GM19467 (cell line): Measurements from ENCODE around the gene HAPLN2.
A peak's percentile ranks its signal among the peaks of the same experiment; 100 is the strongest.
"Not testable (repeated sequence)": the region's sequence is repeated elsewhere in the genome, so short reads cannot be mapped to it uniquely, and the experiment has no call there.

ENCODE experiments used
- ATAC-seq: cut with Tn5 transposase; IDR thresholded peaks from one replicate; pipeline ENCODE4 v1.9.1; 2021; ENCODE audit warnings: mild to moderate bottlenecking, moderate library complexity; ENCODE audit not compliant: unreplicated experiment

HAPLN2 gene

DNA sequence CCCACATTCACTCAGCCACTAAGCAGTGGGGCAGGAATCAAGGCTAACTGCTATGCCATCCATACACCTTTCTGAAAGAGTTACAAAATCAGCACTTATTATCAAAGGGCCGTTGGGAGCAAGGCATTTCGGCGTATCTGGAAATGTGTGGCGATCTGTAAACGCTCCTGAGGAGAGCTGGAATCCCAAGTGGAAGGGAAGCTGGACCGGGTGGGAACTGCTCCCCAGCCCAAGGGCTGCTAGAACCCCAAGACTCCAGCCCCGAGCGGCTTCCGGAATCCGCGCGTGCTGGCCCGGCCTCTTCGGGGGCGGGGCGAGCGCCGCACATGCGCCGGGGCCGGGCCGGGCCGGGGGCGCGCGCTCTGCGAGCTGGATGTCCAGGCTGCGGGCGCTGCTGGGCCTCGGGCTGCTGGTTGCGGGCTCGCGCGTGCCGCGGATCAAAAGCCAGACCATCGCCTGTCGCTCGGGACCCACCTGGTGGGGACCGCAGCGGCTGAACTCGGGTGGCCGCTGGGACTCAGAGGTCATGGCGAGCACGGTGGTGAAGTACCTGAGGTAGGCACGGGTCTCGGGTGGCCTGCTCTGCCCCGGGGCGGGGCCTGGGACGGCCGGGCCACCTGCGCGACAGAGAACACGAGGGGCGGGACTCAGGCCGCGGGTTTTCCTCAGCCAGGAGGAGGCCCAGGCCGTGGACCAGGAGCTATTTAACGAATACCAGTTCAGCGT is 27.6 kb upstream of the HAPLN2 start, which contains the start of gene NAXE:
Gene NAXE, plus strand, starts transcription at position 345 of the 726 bp plus-strand sequence. Its CDS starts 29 bp downstream, at position 374.
- ATAC-seq: peak; percentile 80

DNA sequence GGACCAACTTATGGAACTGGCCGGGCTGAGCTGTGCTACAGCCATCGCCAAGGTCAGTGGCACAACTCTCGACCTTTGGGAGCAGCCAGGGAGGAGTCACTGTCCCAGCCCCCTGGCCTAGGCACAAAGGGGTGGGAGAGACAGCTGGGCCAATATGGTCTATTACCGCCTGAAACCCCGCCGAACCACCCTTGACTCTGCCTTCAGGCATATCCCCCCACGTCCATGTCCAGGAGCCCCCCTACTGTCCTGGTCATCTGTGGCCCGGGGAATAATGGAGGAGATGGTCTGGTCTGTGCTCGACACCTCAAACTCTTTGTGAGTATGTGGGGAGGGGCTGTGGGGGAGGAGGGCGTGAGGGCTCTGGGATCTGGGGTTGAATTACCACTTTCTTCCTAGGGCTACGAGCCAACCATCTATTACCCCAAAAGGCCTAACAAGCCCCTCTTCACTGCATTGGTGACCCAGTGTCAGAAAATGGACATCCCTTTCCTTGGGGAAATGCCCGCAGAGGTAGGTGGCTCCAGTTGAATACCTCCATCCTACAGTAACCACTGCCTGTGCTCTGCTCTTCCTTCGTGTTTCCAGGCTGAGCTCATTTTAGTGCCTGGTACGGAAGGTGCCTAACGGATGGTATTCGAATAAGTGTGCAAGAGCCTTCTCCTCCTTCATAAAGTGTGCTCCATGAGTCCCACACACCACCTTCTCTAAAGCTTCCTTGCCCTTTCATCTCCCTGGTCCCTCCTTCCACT is 26.9 kb upstream of the HAPLN2 start:
- no peak for ATAC-seq

DNA sequence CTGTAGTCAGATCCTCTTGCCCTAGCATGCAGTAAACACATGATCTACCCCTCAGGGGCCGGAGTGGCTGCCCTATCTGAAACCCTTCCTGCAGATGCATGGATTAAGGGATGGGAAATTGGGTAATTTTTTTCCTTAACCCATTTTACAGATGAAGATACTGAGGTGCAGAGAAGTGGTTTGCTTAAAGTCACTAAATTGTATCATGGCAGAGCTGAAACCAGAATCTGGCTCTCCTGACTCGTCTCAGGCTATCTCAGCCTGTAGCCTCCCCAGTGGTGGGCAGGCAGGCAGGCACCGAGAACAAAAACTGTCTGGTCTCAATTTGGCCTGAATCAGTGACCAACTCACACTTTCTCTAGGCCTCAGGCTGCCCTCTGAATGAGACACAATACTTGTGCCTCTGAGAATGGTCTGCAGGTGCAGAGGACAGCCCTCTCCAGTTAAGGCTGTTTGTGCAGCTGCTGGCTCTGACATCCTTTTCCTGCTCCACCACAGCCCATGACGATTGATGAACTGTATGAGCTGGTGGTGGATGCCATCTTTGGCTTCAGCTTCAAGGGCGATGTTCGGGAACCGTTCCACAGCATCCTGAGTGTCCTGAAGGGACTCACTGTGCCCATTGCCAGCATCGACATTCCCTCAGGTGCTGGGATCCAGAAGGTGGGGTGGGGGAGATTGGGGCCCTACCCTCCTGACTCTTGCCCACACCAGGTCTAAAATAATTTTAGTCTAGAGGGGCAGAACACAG is 26.1 kb upstream of the HAPLN2 start:
- no peak for ATAC-seq

DNA sequence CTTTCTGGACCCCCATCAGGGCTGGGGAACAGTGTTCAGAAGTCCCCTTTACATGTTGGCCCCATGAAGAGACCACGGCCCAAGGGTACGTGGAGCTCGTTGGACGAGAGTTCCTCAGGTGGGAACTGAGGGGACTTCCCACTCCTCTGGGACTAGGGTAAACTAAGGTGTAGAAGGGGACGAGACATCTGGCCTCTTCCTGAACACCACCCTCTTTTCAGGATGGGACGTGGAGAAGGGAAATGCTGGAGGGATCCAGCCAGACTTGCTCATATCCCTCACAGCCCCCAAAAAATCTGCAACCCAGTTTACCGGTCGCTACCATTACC is 25.6 kb upstream of the HAPLN2 start:
- ATAC-seq: no peak

DNA sequence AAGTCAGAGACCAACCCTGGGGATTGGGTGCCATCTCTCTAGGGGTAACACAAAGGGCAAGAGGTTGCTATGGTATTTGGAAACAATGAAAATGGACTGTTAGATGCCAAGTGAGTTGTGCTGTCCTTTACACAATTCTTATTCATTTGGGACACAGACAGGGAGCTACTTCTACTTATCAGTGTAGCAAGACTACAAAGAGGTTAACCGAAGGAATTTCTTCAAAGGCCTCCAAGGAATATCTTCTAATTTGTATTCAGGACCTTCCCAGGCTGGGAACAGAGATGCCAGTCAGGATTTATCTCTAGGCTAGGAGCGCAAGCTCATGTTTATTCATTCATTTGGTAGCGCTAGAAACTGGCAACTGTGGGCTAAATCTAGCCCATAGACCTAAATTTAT is 25.0 kb upstream of the HAPLN2 start:
- ATAC-seq: no peak

DNA sequence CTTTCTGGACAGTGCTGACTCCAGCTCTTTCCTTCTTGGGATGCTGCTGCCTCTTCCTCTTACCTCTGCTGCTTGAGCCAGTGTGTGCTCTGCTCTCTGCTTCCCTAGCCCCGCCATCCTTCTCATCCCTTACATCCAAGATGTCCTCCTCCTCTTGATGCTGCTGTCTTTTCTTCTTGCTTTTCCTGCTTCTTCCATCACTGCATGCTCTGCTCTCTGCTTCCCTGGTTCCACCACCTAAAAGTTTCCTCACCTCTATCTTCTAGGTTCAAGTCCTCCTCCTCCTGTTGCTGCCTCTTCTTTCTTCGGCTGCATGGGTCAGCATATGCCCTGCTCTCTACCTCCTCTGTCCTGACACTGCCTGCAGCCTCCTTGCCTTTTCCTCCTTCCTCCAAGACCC is 24.2 kb upstream of the HAPLN2 start:
- no peak for ATAC-seq

DNA sequence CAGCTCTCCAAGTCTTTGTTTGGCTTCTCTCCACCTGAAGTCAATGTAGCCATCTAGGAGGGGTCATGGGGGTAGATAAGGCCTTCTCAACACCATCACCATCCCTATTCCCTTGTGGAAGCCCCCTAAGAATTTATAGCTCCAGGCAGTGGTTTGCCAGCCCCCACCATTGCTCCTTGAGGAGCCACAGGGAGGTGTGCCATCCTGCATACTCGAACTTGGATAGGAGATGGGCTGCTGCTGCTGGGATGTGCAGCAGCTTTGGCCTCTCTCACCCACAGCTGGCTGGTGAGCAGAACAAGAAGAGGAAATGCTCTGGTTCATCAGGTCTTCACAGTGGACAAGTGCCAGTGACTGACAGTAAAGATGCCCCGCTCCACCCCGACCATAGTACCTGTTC is 22.8 kb upstream of the HAPLN2 start:
- no peak for ATAC-seq

DNA sequence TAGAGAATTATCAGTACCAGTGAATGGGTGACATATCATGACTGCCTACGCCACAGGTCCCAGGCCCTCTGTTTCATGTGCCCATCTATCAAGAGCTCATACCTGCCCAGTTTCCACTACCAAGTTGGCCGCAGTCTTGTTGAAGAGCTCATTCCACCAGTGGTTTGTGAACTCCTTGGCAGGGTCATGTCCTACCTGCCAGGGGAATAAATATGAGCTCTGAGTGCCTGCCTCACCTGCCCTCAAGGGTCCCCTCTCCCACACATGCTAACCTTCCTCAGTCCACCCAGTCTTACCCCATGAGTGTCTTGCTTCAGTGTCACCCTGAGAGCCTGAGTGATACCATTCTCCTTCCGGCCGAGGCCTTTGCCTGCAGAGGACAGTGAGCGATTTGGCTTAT is 21.1 kb upstream of the HAPLN2 start:
- no peak for ATAC-seq

DNA sequence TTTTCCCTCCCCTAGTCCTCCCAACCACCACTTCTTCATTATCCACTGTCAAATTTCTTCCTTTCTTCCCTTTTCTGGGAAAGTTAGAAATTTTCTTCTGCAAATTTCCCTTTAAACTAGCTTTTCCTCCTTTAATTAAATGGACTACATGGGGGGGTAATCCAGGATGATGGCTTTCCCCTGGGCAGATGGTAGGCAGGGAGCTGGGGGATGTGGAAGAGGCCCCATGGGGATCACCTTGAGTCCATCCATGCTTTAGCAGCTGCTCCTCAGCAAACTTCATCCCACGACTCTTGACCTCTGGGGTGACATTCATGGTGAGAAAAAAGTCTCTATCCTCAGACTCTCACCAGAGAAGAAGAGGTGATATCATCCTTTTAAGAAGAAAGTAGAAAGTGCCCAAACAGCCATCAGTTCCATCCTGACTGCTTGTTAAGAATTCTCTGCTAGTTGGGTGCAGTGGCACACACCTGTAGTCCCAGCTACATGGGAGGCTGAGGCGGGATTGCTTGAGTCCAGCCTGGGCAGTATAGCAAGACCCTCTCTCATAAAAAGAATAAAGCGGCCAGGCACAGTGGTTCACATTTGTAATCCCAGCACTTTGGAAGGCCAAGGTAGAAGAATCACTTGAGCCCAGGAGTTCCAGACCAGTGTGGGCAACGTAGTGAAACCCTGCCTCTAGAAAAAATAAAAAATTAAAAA is 20.3 kb upstream of the HAPLN2 start:
- ATAC-seq: no peak

DNA sequence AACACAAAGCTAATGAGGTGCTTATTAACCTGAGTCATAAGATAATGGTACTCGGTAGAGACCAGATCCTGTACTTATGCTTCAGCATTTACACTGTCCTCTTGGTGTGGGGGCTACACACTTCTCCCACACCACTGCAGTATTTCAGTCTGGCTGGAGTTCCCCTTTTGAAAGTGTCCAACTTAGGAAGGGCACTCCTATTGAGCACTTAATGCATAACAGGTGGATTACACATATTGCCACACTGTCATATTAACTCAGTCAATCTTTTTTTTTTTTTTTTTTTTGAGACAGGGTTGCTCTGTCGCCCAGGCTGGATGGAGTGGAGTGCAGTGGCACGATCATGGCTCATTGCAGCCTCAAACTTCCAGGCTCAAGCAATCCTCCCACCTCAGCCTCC is 19.4 kb upstream of the HAPLN2 start:
- ATAC-seq: no peak

DNA sequence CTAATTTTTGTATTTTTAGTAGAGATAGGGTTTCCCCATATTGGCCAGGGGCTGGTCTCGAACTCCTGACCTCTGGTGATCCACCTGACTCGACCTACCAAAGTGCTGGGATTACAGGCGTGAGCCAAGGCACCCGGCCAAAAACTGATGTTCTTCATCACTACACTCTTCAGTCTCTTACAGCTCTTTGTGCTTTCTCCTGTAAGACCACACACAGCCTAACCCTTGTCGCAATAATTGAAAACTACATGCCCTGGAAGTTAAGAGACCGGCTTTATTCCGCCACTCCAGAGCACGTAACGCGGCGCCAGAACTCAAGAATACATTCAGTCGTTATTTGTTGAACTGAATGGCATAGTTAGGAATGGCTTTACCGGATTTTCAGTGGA is 18.5 kb upstream of the HAPLN2 start:
- ATAC-seq: no peak

DNA sequence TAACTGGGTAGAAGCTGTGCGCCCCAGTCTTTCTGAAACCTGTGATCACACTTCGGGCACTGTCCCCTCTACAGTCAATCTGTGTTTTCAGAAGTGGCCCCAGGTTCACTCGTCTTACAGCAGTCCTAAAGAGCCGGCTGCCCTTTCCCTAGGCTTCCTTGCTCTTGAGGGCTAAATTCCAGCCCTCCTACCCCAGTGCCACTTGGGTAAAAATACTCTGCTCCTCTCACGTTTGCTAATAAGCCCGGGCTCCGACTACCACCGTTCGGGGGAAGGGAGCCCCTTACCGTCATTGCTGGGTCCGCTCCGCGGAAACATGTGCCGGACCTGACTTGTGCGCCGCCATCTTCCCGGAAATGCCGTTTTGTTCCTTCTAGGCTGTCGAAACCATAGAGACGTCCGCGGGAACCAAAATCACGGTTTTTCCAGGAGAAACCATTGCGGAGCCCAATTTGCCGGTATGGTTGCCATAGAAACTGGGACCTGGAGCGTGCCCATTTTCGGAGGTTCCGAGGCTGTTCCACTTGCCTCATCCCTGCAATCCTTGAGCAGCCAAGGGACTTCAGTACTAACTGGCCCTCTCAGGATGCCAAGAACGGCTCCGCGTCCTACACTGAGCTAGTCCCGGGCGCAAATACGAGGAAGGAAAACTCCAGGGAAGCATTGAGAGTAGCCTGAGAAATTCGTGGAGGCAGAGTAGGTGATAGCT is 17.9 kb upstream of the HAPLN2 start, which contains the start of gene GPATCH4:
Gene GPATCH4, minus strand, starts transcription at position 358 of the 709 bp plus-strand sequence.
- no peak for ATAC-seq

DNA sequence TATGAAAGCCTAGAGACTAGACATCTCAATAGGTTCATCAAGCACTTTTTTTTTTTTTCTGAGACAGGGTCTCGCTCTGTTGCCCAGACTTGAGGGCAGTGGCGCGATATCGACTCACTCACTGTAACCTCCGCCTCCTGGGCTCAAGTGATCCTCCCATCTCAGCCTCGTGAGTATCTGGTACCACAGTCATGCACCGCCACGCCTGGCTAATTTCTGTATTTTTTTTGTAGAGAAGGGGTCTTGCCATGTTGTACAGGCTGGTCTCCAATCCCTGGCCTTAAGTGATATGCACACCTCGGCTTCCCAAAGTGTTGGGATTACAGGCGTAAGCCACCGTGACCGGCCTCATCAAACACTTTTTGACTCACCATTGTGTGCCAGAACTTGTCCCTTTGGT is 17.3 kb upstream of the HAPLN2 start:
- no peak for ATAC-seq

DNA sequence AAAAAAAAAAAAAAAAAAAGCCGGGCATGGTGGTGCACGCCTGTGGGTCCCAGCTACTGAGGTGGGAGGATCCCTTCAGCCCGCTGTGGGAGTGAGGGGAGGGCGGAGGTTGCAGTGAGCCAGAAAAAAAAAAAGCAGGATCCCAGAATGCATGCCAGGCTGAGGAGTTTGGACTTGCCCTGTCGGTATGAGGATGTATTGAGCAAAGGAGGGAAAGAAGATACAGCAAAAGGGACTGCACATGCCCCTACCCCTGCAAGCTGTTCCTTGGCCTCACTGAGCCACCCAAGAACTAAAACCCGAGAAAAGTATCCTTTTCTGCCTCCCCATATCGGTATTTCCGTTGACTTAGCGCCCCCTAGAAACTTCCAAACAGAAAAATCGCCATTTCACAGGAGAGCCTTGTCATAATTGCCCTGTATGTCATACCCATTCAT is 16.6 kb upstream of the HAPLN2 start:
- no peak for ATAC-seq

DNA sequence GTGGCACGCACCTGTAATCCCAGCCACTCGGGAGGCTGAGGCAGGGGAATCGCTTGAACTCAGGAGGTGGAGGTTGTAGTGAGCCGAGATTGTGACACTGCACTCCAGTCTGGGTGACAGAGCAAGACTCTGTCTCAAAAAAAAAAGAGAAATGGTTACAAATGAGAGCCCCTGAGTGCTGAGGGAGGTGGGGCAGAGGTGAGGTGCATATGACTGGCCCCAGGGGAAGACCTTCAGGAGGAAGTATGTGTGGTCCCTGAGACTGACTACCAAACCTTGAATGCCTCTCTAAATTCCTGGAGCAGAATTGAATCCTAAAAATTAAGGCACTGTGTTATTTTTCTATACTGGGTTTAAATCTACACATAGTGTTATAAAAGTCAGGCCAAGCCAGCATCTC is 11.9 kb upstream of the HAPLN2 start:
- ATAC-seq: not testable (repeated sequence)

DNA sequence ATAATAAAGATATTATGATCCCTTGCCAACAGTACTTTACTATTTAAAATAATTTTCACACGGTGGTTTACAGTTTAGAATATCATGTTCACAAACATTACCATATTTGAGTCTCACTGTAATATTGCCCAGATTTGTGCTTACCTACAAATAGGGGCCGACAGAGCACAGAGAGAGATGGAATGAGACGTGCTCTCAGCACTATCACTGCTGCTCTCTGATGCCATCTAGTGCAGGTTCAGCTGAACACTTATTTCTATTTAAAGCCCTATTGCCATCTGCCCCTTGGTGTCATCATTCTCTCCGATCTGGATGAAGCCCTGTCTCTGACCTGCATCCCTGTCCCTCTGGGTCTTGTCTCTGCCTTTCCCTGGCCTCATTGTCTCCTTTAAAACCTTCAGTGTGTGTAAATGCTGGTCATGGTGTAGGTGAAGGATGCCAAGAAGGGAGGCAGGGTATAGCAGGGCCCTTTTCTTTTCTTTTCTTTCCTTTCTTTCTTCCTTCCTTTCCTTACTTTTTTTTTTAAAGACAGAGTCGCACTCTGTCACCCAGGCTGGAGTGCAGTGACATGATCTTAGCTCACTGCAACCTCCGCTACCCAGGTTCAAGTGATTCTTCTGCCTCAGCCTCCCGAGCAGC is 11.1 kb upstream of the HAPLN2 start:
- no peak for ATAC-seq

DNA sequence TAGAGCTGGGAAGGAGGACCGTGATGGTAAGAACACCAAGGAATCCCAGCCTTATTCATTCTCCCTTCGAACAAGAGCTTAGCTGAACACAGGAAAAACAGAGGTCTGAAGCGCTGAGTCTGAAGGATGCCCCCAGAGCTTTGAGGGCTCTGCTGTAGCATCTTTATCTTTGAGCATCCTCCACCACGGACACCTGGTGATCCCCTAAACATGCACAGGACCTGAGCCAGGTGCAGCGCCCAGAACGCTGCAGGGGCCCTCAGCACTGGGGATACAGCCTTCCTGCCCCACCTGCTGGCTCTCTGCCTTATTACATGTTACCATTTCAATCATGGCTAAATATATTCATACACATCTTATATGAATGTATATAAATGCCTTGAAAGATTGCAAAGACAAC is 10.2 kb upstream of the HAPLN2 start:
- no peak for ATAC-seq

DNA sequence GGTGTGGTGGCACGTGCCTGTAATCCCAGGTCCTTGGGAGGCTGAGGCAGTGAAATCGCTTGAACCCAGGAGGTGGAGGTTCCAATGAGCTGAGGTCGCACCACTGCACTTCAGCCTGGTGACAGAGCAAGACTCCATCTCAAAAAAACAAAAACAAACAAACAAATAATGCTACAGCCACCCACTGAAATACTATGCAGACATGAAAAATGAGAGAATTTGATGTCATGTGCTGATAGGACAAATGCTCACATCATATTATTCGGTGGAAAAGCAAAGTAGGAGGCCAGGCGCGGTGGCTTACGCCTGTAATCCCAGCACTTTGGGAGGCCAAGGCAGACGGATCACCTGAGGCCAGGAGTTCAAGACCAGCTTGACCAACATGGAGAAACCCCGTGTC is 9.1 kb upstream of the HAPLN2 start:
- not testable (repeated sequence) for ATAC-seq

DNA sequence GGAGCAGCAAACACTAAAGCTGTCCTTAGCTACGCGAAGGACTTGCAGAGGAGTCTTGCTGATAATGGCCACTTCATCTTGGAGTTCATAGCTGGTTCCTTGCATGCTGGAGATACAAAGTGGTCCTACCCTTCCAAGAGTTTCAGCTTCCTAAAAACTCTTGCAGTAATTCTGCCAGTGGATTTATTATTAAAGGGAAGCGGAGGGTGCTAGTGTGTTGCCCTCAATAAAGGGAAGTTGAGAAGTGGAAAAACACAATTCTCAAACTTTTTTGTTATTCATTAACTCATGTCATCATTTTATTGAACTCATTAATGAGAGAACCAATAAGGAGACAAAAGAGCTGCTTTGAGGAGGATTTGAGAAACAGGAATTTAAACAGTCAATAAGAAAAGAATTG is 6.5 kb upstream of the HAPLN2 start:
- no peak for ATAC-seq

DNA sequence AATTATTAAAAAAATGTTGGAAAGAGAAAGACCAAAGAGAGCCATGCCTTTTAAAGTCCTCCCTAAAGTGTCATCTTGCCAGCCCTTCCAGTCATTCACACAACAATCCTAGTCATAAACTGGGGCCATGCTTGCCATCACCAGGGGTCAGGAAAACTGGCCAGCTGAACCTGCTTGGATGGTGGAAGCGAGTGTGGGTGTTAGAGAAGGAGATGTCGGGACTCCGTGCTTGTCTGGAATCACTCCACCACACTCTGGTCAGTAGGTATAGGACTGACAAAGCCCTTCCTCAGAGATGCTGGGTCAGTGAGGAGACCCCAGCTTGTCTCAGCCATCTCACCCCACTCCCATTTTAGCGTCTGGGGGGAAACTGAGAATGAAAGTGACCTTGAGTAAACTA is 3.3 kb upstream of the HAPLN2 start:
- no peak for ATAC-seq
